HEK293 (cell line): ENCODE data around the gene PCDHGA9.

ENCODE experiments used
- CTCF ChIA-PET: fragments of 350-600 bp; formaldehyde crosslinking; extraction: SDS; loops from one replicate; lab custom pipeline; 2021; ENCODE audit warnings: antibody characterized with exemption; lab: Yijun Ruan, JAX
- POLR2A ChIA-PET: fragments of 300-600 bp; formaldehyde crosslinking; extraction: SDS; loops from one replicate; lab custom pipeline; 2020; ENCODE audit warnings: antibody characterized with exemption, inconsistent platforms; lab: Yijun Ruan, JAX
- H3K27ac ChIP-seq: fragments of 200-500 bp; sonication (Bioruptor generic); 2 replicates; pipeline ENCODE4 v1.5.1; 2014; ENCODE audit warnings: low read depth, low read length, control low read depth, inconsistent platforms; ENCODE audit errors: extremely low read depth
- H3K36me3 ChIP-seq, 2 experiments: fragments of 200-500 bp in 1 of 2; sonication (Bioruptor generic) in 1 of 2; 1 replicate in 1 of 2; 2 replicates in 1 of 2; pipeline ENCODE4 v1.5.1; 2014 to 2017; ENCODE audit warnings: inconsistent platforms in 2 of 2, low read length in 2 of 2; ENCODE audit not compliant: control insufficient read depth in 2 of 2, insufficient read depth in 1 of 2
- H3K4me1 ChIP-seq: fragments of 200-500 bp; sonication (Bioruptor generic); 2 replicates; pipeline ENCODE4 v1.5.1; 2014; ENCODE audit warnings: mild to moderate bottlenecking, low read length, inconsistent platforms; ENCODE audit not compliant: control insufficient read depth, insufficient read depth
- H3K4me3 ChIP-seq: 2 replicates; pipeline ENCODE4 v1.5.1; 2011; ENCODE audit warnings: low read depth, mild to moderate bottlenecking, control low read depth, low read length, moderate library complexity
- H3K9me3 ChIP-seq: fragments of 200-500 bp; sonication (Bioruptor generic); 2 replicates; pipeline ENCODE4 v1.5.1; 2014; ENCODE audit warnings: low read depth, low read length, inconsistent platforms; ENCODE audit not compliant: control insufficient read depth, insufficient read depth
- BCL11B ChIP-seq: fragments of 450-650 bp; formaldehyde crosslinking; IDR thresholded peaks from 2 replicates; pipeline ENCODE4 v1.5.1; 2016; ENCODE audit warnings: low read depth, missing biosample characterization, missing genetic modification characterization
- PRDM1 ChIP-seq: fragments of 450-650 bp; formaldehyde crosslinking; IDR thresholded peaks from 2 replicates; pipeline ENCODE4; 2016; ENCODE audit warnings: missing biosample characterization, missing genetic modification characterization
- TRIM28 ChIP-seq: IDR thresholded peaks from 2 replicates; pipeline ENCODE4 v1.6.1; 2011; ENCODE audit warnings: low read length, control low read depth, borderline replicate concordance
- TSHZ1 ChIP-seq: fragments of 450-650 bp; formaldehyde crosslinking; IDR thresholded peaks from 2 replicates; pipeline ENCODE4 v1.5.1; 2016; ENCODE audit warnings: missing biosample characterization, missing genetic modification characterization, borderline replicate concordance
- ZEB2 ChIP-seq: fragments of 450-650 bp; formaldehyde crosslinking; IDR thresholded peaks from 2 replicates; pipeline ENCODE4 v1.5.1; 2016; ENCODE audit warnings: missing biosample characterization, missing genetic modification characterization
- ZNF169 ChIP-seq: fragments of 450-650 bp; formaldehyde crosslinking; IDR thresholded peaks from 2 replicates; pipeline ENCODE4 v1.5.1; 2016; ENCODE audit warnings: missing biosample characterization, missing genetic modification characterization
- ZNF174 ChIP-seq: fragments of 450-650 bp; formaldehyde crosslinking; IDR thresholded peaks from 2 replicates; pipeline ENCODE4 v1.5.0; 2017; ENCODE audit warnings: missing biosample characterization, mild to moderate bottlenecking, missing genetic modification characterization
- ZNF221 ChIP-seq: fragments of 450-650 bp; formaldehyde crosslinking; IDR thresholded peaks from 2 replicates; pipeline ENCODE4 v1.5.1; 2017; ENCODE audit warnings: missing biosample characterization, missing genetic modification characterization, borderline replicate concordance
- ZNF266 ChIP-seq: fragments of 450-650 bp; formaldehyde crosslinking; IDR thresholded peaks from 2 replicates; pipeline ENCODE4 v1.5.1; 2016; ENCODE audit warnings: missing biosample characterization, missing genetic modification characterization, low read depth
- ZNF394 ChIP-seq: fragments of 450-650 bp; formaldehyde crosslinking; IDR thresholded peaks from 2 replicates; pipeline ENCODE4 v1.5.1; 2016; ENCODE audit warnings: missing biosample characterization, missing genetic modification characterization, mild to moderate bottlenecking, moderate library complexity, borderline replicate concordance
- ZNF433 ChIP-seq: fragments of 450-650 bp; formaldehyde crosslinking; IDR thresholded peaks from 2 replicates; pipeline ENCODE4 v1.5.1; 2016; ENCODE audit warnings: missing biosample characterization, missing genetic modification characterization, low read depth
- ZNF449 ChIP-seq: fragments of 450-650 bp; formaldehyde crosslinking; IDR thresholded peaks from 2 replicates; pipeline ENCODE4 v1.5.1; 2017; ENCODE audit warnings: missing biosample characterization, mild to moderate bottlenecking, missing genetic modification characterization, moderate library complexity
- ZNF48 ChIP-seq: fragments of 450-650 bp; formaldehyde crosslinking; IDR thresholded peaks from 2 replicates; pipeline ENCODE4 v1.5.1; 2016; ENCODE audit warnings: missing biosample characterization, missing genetic modification characterization
- ZNF501 ChIP-seq: fragments of 450-650 bp; formaldehyde crosslinking; IDR thresholded peaks from 2 replicates; pipeline ENCODE4 v1.5.1; 2016; ENCODE audit warnings: missing biosample characterization, missing genetic modification characterization
- ZNF518A ChIP-seq: fragments of 450-650 bp; formaldehyde crosslinking; conservative IDR thresholded peaks from 2 replicates; pipeline ENCODE4 v1.5.1; 2016; ENCODE audit warnings: low read depth, missing biosample characterization, missing genetic modification characterization
- ZNF621 ChIP-seq: fragments of 450-650 bp; formaldehyde crosslinking; IDR thresholded peaks from 2 replicates; pipeline ENCODE4 v1.5.1; 2017; ENCODE audit warnings: missing biosample characterization, missing genetic modification characterization
- ZNF624 ChIP-seq: fragments of 450-650 bp; formaldehyde crosslinking; IDR thresholded peaks from 2 replicates; pipeline ENCODE4 v1.5.1; 2017; ENCODE audit warnings: missing biosample characterization, missing genetic modification characterization
- ZNF692 ChIP-seq: fragments of 450-650 bp; formaldehyde crosslinking; IDR thresholded peaks from 2 replicates; pipeline ENCODE4 v1.5.1; 2016; ENCODE audit warnings: missing biosample characterization, missing genetic modification characterization
- ZNF747 ChIP-seq: fragments of 450-650 bp; formaldehyde crosslinking; IDR thresholded peaks from 2 replicates; pipeline ENCODE4 v1.5.1; 2016; ENCODE audit warnings: missing biosample characterization, missing genetic modification characterization
- ZNF830 ChIP-seq: fragments of 450-650 bp; IDR thresholded peaks from 2 replicates; pipeline ENCODE4 v1.5.0; 2018; ENCODE audit warnings: missing biosample characterization, missing genetic modification characterization, low read depth, mild to moderate bottlenecking, moderate library complexity
- ZSCAN4 ChIP-seq: fragments of 450-650 bp; formaldehyde crosslinking; IDR thresholded peaks from 2 replicates; pipeline ENCODE4 v1.5.1; 2017; ENCODE audit warnings: missing biosample characterization, missing genetic modification characterization
- ZXDB ChIP-seq: fragments of 450-650 bp; formaldehyde crosslinking; IDR thresholded peaks from 2 replicates; pipeline ENCODE4 v1.5.1; 2016; ENCODE audit warnings: missing biosample characterization, missing genetic modification characterization

Gene PCDHGA9

GRCh38 chr5:141360685-141361084 lies 41.9 kb upstream of the PCDHGA9 start (continued):
- TF ChIP-seq ZNF449 (tag by site-specific recombination) (no peak), ZNF394 (no peak), ZNF266 (tag by site-specific recombination) (no peak), ZNF221 (tag by site-specific recombination) (no peak), ZSCAN4 (tag by site-specific recombination) (no peak), ZNF433 (no peak), ZNF169 (tag by site-specific recombination) (no peak)

GRCh38 chr5:141362719-141363118 lies 39.9 kb upstream of the PCDHGA9 start:
- CTCF ChIA-PET: interaction anchor here (0.6 to 2.3 kb wide), 3 partner anchors 176 to 416 kb away, joined by 3 to 7 read pairs (median 3); partner anchors contain the start of gene PCDHB9
- Histone ChIP-seq H3K9me3 (peaks cover 3% of the 10 kb centered on the region; the same call in 1 of the 2 replicates), H3K4me1 (no peaks in the 10 kb centered on the region), H3K27ac (no peak overlapping the region), H3K36me3 (no peaks in the 10 kb centered on the region), H3K4me3 (no peak overlapping the region)
- POLR2A ChIA-PET: no interaction called here
- TF ChIP-seq ZXDB (tag by site-specific recombination) (no peak), TSHZ1 (tag by site-specific recombination) (no peak), ZEB2 (no peak), PRDM1 (tag by site-specific recombination) (no peak), ZNF830 (tag by site-specific recombination) (no peak), ZNF501 (no peak), TRIM28 (no peak), ZNF692 (tag by site-specific recombination) (no peak), ZNF624 (tag by site-specific recombination) (no peak), ZNF174 (no peak), ZNF48 (tag by site-specific recombination) (no peak), ZNF621 (tag by site-specific recombination) (no peak), ZNF747 (tag by site-specific recombination) (no peak), ZNF518A (tag by site-specific recombination) (no peak), BCL11B (tag by site-specific recombination) (no peak)
